Panc1 (cell line): ENCODE results near the gene TMEM41B. TPM values are rescaled to one million over a fixed set of nuclear protein-coding genes. Genes with fewer than 3 reads are reported as not detected.
"Not testable (repeated sequence)": the region's sequence is repeated elsewhere in the genome, so short reads cannot be mapped to it uniquely, and the experiment has no call there.

Source experiments
- ATAC-seq: fragments of 200-7000 bp; cut with Tn5 transposase; 2 replicates; pipeline ENCODE4 v1.9.1; 2020; ENCODE audit warnings: mild to moderate bottlenecking, moderate library complexity
- BruUV-seq: library from RNA; stranded (reverse); fragments of 400-500 nt; replicated peaks from 2 replicates; lab custom pipeline; 2021; lab: Mats Ljungman, UMichigan
- CTCF ChIA-PET: fragments of 300-600 bp; sonication (Branson Sonifier 250); formaldehyde crosslinking; loops from one replicate; lab custom pipeline; 2022; ENCODE audit warnings: antibody characterized with exemption; lab: Charles Lee
- POLR2A ChIA-PET: fragments of 300-600 bp; sonication (Branson Sonifier 250); formaldehyde crosslinking; loops from one replicate; lab custom pipeline; 2022; ENCODE audit warnings: antibody characterized with exemption; lab: Charles Lee
- DNase-seq: peaks from one replicate; pipeline ENCODE4 v3.0.0-alpha.2; 2010; ENCODE audit warnings: low read depth, low spot score
- H3K27ac ChIP-seq: 2 replicates; pipeline ENCODE4 v1.5.1; 2011; ENCODE audit warnings: mild to moderate bottlenecking, low read length, inconsistent platforms
- H3K27me3 ChIP-seq: fragments of 200-500 bp; sonication (Bioruptor generic); 2 replicates; pipeline ENCODE4 v1.6.0; 2014; ENCODE audit warnings: low read length, inconsistent platforms; ENCODE audit not compliant: control insufficient read depth, insufficient read depth
- H3K36me3 ChIP-seq: fragments of 200-500 bp; sonication (Bioruptor generic); 2 replicates; pipeline ENCODE4 v1.5.1; 2014; ENCODE audit warnings: inconsistent platforms, mild to moderate bottlenecking, low read length, moderate library complexity; ENCODE audit not compliant: control insufficient read depth, insufficient read depth
- H3K4me1 ChIP-seq: 2 replicates; pipeline ENCODE4 v1.5.1; 2011; ENCODE audit warnings: inconsistent platforms, mild to moderate bottlenecking, low read length, moderate library complexity; ENCODE audit not compliant: control insufficient read depth, insufficient read depth
- H3K4me3 ChIP-seq, 2 experiments: 2 replicates each; pipeline ENCODE4 v1.5.1; 2011 to 2012; ENCODE audit warnings: low read depth in 2 of 2, low read length in 2 of 2, mild to moderate bottlenecking in 2 of 2, inconsistent platforms in 1 of 2, moderate library complexity in 1 of 2
- H3K9me3 ChIP-seq: fragments of 200-500 bp; sonication (Bioruptor generic); 2 replicates; pipeline ENCODE4 v1.5.1; 2014; ENCODE audit warnings: low read depth, mild to moderate bottlenecking, inconsistent platforms, low read length, moderate library complexity; ENCODE audit not compliant: control insufficient read depth, insufficient read depth
- POLR2AphosphoS5 ChIP-seq: IDR thresholded peaks from 2 replicates; pipeline ENCODE4 v1.6.1; 2012; ENCODE audit warnings: mild to moderate bottlenecking, low read depth, low read length, moderate library complexity
- REST ChIP-seq, 2 experiments: IDR thresholded peaks; 2 replicates each; pipeline ENCODE4 v1.6.1; 2011 to 2012; ENCODE audit warnings: low read depth in 2 of 2, control low read depth in 1 of 2, low read length in 1 of 2, mild to moderate bottlenecking in 1 of 2, moderate library complexity in 1 of 2; ENCODE audit not compliant: insufficient read depth in 1 of 2
- SIN3A ChIP-seq: IDR thresholded peaks from 2 replicates; pipeline ENCODE4 v1.6.1; 2012; ENCODE audit warnings: low read depth, mild to moderate bottlenecking, low read length, moderate library complexity, borderline replicate concordance; ENCODE audit not compliant: insufficient read depth
- TCF7L2 ChIP-seq: IDR thresholded peaks from 2 replicates; pipeline ENCODE4 v1.6.1; 2011; ENCODE audit warnings: mild to moderate bottlenecking, low read depth, low read length, inconsistent platforms
- in situ Hi-C: cut with HindIII; loops from 2 replicates; pipeline ENCODE4 v1.10.0; 2016; ENCODE audit warnings: low sequenced_read_pairs, low pct_unique_long_range_greater_than_20kb
- intact Hi-C: fragments of 100-400 bp; cut with micrococcal nuclease; formaldehyde crosslinking; loops from one replicate; pipeline ENCODE4 v1.10.0; 2022; ENCODE audit not compliant: unreplicated experiment
- total RNA-seq: library from RNA; stranded (reverse); gene quantifications from one replicate; pipeline ENCODE4 v1.2.1, GENCODE V29; 2021; ENCODE audit not compliant: unreplicated experiment
- TF ChIP-seq, protein P1 (sequence below): fragments of 450-650 bp; IDR thresholded peaks from 2 replicates; pipeline ENCODE4 v1.5.1; 2017; ENCODE audit warnings: mild to moderate bottlenecking

Gene TMEM41B
- total RNA-seq, 1 experiment from 2014 or later = 126 TPM

- no peaks in the 10 kb centered on the region for H3K27me3 ChIP-seq
- no peak overlapping the region for H3K27ac ChIP-seq
- TF ChIP-seq SIN3A (no peak), REST (IDR thresholded peaks at IDR 0.05; ENCODE audit: insufficient read depth in 1 of 2, low read depth in 2 of 2, low read length in 1 of 2) (no peak), TCF7L2 (no peak), POLR2AphosphoS5 (no peak)
- TF ChIP-seq, protein P1, sequence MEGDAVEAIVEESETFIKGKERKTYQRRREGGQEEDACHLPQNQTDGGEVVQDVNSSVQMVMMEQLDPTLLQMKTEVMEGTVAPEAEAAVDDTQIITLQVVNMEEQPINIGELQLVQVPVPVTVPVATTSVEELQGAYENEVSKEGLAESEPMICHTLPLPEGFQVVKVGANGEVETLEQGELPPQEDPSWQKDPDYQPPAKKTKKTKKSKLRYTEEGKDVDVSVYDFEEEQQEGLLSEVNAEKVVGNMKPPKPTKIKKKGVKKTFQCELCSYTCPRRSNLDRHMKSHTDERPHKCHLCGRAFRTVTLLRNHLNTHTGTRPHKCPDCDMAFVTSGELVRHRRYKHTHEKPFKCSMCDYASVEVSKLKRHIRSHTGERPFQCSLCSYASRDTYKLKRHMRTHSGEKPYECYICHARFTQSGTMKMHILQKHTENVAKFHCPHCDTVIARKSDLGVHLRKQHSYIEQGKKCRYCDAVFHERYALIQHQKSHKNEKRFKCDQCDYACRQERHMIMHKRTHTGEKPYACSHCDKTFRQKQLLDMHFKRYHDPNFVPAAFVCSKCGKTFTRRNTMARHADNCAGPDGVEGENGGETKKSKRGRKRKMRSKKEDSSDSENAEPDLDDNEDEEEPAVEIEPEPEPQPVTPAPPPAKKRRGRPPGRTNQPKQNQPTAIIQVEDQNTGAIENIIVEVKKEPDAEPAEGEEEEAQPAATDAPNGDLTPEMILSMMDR = no peak
- H3K4me3 ChIP-seq = no peak overlapping the region
- ChIA-PET POLR2A (interaction anchor here (1.5 kb wide), 1 partner anchor 13 kb away, joined by 4 read pairs; no protein-coding TSS in a partner anchor), CTCF (interaction anchor here (1.5 kb wide), 1 partner anchor 15 kb away, joined by 4 read pairs; no protein-coding TSS in a partner anchor)
- intact Hi-C loops (no loop called here), in situ Hi-C loops (no loop called here)
- BruUV-seq = no TSS peak
- no peaks in the 10 kb centered on the region for H3K9me3 ChIP-seq
- no peaks in the 10 kb centered on the region for H3K36me3 ChIP-seq
- peaks cover 28% of the 10 kb centered on the region for H3K4me1 ChIP-seq
- DNase-seq = no peak
- ATAC-seq = no peak
Observed at GRCh38 chr11:9259981-9260837, 54.2 kb downstream of the TMEM41B start.

DNA sequence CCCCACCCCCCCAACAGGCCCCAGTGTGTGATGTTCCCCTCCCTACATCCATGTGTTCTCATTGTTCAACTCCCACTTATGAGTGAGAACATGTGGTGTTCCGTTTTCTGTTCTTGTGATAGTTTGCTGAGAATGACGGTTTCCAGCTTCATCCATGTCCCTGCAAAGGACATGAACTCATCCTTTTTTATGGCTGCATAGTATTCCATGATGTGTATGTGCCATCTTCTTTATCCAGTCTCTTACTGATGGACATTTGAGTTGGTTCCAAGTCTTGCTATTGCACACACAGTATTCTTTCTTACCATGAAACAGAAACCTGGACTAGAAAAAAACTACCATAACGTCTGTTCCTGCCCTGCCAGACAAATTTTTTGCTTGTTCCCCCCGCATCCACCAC, 56.1 kb downstream of the TMEM41B start:
- ATAC-seq, H3K9me3 ChIP-seq, DNase-seq, CTCF ChIA-PET, in situ Hi-C loops, H3K27me3 ChIP-seq, intact Hi-C loops, H3K27ac ChIP-seq, H3K36me3 ChIP-seq, H3K4me3 ChIP-seq, POLR2A ChIA-PET: not testable (repeated sequence)
- peaks cover 28% of the 10 kb centered on the region for H3K4me1 ChIP-seq
- TSS peak; percentile 55 for BruUV-seq

DNA sequence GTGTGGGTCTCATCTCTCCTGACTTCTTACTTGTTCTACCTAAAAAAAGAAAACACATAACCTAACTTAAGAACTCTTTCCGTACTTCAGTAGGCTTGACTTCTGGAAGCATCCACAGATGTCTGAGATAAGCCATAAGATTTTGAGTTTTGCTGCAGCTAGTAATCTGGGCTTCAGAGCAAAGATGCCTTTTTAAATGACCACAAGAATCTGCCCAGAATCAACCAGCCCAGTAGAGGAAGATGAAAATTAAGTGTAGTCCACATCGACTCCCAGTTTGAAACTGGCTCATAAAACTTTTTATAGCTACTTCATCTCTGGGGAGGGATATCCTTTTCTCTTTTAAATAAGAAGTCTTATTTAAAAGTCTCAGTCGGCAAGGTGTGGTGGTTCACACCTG, 60.0 kb downstream of the TMEM41B start:
- CTCF ChIA-PET = interaction anchor here (0.7 kb wide), 1 partner anchor 251 kb away, joined by 9 read pairs; no protein-coding TSS in a partner anchor
- H3K9me3 ChIP-seq = no peaks in the 10 kb centered on the region
- DNase-seq (no peak), ATAC-seq (no peak)
- intact Hi-C loops = no loop called here
- no peak overlapping the region for H3K4me3 ChIP-seq
- BruUV-seq = no TSS peak
- H3K4me1 ChIP-seq = peaks cover 14% of the 10 kb centered on the region
- TF ChIP-seq REST (IDR thresholded peaks at IDR 0.05; ENCODE audit: insufficient read depth in 1 of 2, low read depth in 2 of 2, low read length in 1 of 2) (no peak), SIN3A (no peak), POLR2AphosphoS5 (no peak), TCF7L2 (no peak)
- TF ChIP-seq, protein P1 = no peak
- no peaks in the 10 kb centered on the region for H3K27me3 ChIP-seq
- in situ Hi-C loops = no loop called here
- POLR2A ChIA-PET = interaction anchor here (0.6 to 0.7 kb wide), 2 partner anchors 10 to 225 kb away, joined by 4 to 12 read pairs; no protein-coding TSS in a partner anchor
- H3K27ac ChIP-seq = no peak overlapping the region
- no peaks in the 10 kb centered on the region for H3K36me3 ChIP-seq
